GM10266 (cell line): Measurements from ENCODE around the gene KITLG.

Source experiments
- DNase-seq: peaks from one replicate; pipeline ENCODE4 v3.0.0; 2012; ENCODE audit errors: extremely low spot score
- CTCF ChIP-seq: IDR thresholded peaks from 2 replicates; pipeline ENCODE4 v1.5.1; 2012; ENCODE audit warnings: mild to moderate bottlenecking, low read depth; ENCODE audit not compliant: control insufficient read depth, insufficient read depth; ENCODE audit errors: missing control alignments

The KITLG gene

GRCh38 chr12:88576866-88577265, 3.4 kb downstream of the KITLG start:
- no peak for TF ChIP-seq CTCF
- no peak for DNase-seq

- no peak for DNase-seq
- no peak for TF ChIP-seq CTCF
These were observed 4.8 kb downstream of the KITLG start for GRCh38 chr12:88575361-88575970.

GRCh38 chr12:88574278-88574677, 6.0 kb downstream of the KITLG start:
- DNase-seq: no peak
- no peak for TF ChIP-seq CTCF

- DNase-seq: no peak
- no peak for TF ChIP-seq CTCF
These were observed 6.7 kb downstream of the KITLG start for GRCh38 chr12:88573583-88573982.

GRCh38 chr12:88572781-88573549, 7.3 kb downstream of the KITLG start:
- TF ChIP-seq CTCF: no peak

GRCh38 chr12:88571543-88571942, 8.7 kb downstream of the KITLG start:
- DNase-seq: no peak
- no peak for TF ChIP-seq CTCF

More at GRCh38 chr12:88572781-88573549, 7.3 kb downstream of the KITLG start:
- no peak for DNase-seq

GRCh38 chr12:88570103-88570502, 10.2 kb downstream of the KITLG start:
- TF ChIP-seq CTCF: no peak
- DNase-seq: no peak
